HG03066 (cell line): ENCODE measurements around the gene SLC35E4.
A peak's percentile ranks its signal among the peaks of the same experiment; 100 is the strongest.
"Not testable (repeated sequence)": the region's sequence is repeated elsewhere in the genome, so short reads cannot be mapped to it uniquely, and the experiment has no call there.

ENCODE experiments used
- ATAC-seq: cut with Tn5 transposase; IDR thresholded peaks from one replicate; pipeline ENCODE4 v1.9.1; 2021; ENCODE audit warnings: low read depth; ENCODE audit not compliant: unreplicated experiment

The SLC35E4 gene

DNA sequence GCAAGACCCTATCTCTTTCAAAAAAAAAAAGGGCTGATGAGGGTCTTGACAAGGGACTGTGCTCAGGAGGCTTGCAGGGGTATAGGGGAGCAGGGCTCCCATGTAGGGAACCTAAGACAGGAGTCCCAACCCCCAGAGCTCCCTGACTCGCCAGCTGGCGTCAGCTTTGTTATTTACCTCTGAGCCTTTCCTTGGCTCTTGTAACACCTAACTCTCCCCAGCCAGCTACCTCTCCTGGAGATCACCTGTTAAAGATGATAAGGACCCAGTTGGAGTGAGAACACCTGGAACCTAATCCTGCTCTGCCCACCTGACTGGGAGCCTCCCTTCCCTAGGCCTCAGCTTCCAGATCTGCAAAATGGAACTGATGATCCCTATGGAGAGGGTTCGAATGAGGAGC is 13.2 kb downstream of the SLC35E4 start:
- ATAC-seq = no peak

DNA sequence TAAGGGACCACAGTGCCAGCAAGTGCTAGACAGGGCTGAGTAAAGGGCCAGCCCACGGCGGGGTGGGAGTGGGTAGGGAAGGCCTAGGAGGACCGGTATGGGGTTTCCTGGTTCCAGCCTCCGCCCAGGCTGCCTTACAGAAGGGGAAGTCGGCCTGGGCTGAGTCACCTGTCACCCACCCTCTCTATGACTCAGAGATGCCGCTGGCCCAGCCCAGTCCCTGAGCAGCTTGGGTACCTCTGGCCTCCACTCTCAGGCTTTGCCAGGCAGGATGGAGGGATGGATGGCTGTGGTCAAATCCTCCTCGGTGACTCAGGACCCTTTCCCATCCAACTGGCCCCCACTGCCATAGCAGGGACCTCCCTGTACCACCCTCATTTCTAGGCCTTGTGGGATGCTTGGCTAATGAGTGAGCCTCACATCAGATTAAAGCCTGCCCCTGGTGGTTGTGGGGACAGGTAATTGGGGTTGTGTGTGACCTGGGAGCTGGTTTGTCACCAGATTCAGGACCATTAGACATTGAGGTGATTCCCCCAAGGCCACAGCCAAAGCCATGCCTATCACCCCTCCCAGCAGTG is 13.9 kb downstream of the SLC35E4 start:
- ATAC-seq = no peak

DNA sequence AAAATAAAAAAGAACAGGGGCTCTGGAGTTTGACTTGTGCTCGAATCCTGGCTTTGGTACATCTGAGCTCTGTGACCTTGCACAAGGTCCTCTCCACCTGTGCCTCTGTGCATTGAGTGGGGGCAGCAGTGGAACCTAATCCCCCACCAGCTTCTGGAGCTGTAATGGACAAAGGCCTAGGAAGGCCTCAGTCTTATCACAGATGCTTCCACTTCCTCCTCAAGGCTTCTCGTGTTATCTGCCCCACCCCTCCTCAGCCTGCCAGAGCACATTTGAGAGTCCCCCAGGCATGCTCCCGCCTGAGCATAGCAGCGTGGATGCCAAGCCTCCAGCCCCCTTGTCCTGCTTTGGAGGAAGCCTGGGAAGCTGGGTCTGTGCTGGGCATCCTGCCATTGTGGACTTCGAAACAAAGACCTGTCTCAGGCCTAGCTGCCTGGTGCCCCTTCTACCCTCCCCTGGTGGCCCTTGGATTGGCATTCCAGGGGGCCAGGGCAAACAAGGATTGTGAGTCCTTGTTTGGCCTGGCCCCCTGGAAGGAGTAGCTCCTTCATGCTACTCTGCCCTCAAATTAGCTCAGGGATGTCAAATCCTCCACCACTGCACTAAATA is 15.0 kb downstream of the SLC35E4 start:
- ATAC-seq = no peak

GRCh38 chr22:30652852-30653251 is 17.3 kb downstream of the SLC35E4 start:
- ATAC-seq = no peak

- no peak for ATAC-seq
These were observed 18.8 kb downstream of the SLC35E4 start for GRCh38 chr22:30654361-30654760.

DNA sequence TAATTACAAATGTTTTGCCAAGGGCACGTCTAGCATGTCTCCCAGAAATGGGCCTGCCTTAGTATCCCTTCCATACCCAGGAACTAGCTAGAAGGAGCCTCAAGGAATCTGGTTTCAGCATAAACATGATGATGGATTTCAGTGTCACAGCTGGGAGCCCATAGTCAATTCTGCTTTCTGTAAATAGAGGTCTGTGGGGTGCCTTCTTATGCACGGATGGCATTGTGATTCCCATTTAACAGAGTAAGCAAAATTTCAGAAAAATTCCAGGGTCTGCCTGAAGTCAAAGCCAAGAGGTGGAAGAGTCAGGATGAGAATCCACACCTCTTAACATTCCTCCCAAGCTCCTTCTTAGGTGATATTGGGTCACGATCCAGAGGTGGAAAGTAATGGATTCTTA is 20.0 kb downstream of the SLC35E4 start:
- no peak for ATAC-seq

DNA sequence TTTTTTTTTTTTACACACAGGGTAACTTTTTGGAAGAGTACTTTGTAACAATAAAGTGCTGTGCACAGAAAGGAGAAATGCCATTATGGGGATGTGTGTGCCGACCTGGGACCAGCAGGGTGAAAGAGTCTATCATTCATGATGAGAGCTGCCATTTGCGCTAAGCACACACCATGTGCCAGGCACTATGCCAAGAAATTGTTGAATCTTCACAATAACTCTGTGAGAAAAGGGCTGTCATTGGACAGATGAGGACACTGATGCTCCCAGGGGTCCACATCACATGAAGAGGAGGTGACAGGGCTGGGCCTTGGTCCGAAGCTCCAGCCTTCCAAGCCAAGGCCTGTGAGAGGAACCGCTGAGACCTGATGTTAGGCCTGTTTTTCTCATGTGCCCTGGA is 26.5 kb downstream of the SLC35E4 start:
- ATAC-seq = no peak

DNA sequence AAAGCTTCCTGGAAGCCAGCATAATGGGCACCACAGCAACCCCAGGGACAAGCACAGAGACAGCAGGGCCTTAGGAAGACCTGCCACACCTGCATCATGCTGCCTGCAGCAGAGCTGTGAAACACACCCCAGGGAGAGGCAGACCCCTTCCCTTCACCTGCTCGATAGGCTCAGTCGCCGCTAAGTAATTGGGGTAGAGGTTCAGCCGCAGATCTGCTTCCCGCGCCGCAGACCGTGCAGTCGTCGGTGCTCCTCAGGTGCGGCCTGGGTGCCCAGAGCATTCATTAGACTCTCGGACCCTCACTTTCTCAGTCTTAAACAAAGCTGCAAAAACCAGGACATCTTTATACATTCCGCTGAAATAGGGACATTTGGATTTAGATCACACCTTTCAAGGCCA is 29.2 kb downstream of the SLC35E4 start:
- ATAC-seq = no peak

- ATAC-seq = no peak
These were observed 29.7 kb downstream of the SLC35E4 start for GRCh38 chr22:30665266-30665665.

GRCh38 chr22:30665786-30666185 is 30.2 kb downstream of the SLC35E4 start:
- no peak for ATAC-seq

DNA sequence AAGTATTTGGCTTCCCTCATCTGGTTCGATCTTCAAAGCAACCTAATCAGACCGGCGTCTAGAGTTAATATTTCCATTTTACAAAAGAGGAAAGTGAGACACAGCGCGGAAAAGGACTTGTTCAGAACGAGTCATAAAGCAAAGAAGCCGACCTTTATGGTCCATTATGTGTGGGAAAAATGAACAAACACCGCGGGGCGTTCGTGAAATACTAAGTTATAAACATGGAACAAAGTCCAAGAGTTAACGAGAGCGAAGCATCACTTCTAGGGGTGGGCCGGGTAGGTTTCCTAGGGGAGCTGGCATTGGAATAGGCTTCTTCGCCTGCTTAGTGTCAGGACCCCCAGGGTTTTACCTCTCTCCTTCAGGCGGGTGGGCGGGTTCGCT is 31.5 kb downstream of the SLC35E4 start:
- no peak for ATAC-seq

DNA sequence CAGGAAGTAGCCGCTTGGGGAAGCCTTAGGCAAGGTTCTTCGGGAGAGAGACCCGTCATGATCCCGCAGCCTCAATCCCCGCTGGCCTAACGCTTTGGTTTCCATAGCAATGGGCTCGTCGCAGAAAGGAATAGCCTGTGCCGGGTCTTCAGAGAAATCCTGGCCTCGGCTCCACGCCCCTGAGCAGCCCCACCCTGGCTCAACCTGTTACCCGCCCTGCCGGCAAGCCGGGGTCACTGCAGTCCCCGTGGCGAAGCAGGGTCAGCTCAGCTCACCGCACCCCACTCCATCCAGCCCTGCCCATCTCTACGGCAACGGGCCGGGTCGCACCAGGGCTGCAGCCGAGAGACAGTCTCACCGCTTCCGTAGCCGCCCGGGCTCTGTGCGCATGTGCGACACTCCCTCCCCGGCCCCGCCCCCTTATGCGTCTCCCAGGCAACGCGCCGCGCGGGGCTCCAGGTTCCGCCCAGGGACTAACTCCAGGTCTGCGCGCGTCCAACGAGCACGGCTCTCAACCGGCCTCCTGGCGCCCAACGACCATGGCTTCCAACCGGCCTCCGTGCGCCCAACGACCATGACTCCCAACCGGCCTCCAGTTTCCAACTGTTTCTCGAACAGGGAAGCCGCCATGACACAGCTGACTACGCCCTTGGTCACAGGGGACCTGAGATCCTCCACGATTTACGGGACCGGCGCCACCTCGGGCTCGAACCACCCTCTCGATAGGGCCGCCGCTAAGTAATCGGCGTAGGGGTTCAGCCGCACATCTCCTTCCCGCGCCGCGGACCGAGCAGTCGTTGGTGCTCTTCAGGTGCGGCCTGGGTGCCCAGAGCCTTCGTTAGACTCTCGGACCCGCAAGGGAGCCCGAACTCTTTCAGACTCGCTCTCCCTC is 32.2 kb downstream of the SLC35E4 start, which contains the start of gene DUSP18:
TSS of gene DUSP18 (minus strand) at position 382 of the 892 bp plus-strand sequence. CDS start 3,872 bp downstream, outside the sequence.
- peak; percentile 76 for ATAC-seq

GRCh38 chr22:30668386-30668710 is 32.8 kb downstream of the SLC35E4 start:
- no peak for ATAC-seq

GRCh38 chr22:30671071-30671470 is 35.5 kb downstream of the SLC35E4 start:
- no peak for ATAC-seq

- no peak for ATAC-seq
These were observed 37.6 kb downstream of the SLC35E4 start for GRCh38 chr22:30673136-30673535.

DNA sequence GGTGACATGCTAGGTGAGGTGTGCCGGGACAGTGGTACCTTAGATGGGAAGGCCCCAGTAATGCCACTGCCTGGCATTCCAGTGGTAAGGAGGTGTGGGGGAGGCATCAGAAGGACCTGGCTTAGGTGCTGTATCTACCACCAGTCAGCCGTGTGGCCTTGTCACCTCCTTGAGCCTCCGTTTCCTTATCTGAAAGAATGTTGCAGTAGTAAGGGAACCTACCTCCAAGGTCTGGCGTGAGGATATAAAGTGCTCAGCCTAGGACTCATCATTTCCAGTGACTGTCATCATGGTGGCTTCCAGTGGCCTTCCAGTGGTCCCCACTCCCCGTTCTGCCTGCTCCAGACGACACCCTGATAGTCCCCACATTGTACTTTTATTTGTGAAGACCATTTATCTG is 38.9 kb downstream of the SLC35E4 start:
- ATAC-seq = no peak

- no peak for ATAC-seq
These were observed 39.9 kb downstream of the SLC35E4 start for GRCh38 chr22:30675436-30675835.

DNA sequence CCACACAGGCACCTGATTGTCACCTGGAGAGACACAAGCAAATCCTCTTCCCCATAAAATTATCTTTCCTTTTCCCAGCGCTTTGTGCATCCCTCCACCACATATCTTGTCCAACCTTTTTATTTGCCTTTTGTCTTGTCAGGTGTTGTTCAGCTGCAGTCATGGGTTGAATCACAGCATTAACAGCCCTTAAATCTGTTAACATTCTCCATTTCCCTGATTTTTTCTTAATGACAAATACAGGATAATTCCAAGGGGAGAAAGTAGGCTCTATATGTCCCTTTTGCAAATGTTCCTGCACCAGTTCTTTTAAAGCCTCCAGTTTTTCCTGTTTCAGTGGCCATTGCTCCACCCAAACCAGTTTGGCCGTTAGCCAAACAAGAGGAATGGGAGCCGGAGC is 41.0 kb downstream of the SLC35E4 start:
- ATAC-seq = not testable (repeated sequence)

- ATAC-seq = not testable (repeated sequence)
These were observed 44.5 kb downstream of the SLC35E4 start for GRCh38 chr22:30679895-30680690.

GRCh38 chr22:30680991-30681770 is 45.6 kb downstream of the SLC35E4 start:
- ATAC-seq = no peak
